HG02852 (cell line): ENCODE results near the gene G6PC3.
A peak's percentile ranks its signal among the peaks of the same experiment; 100 is the strongest.

Source experiments
- ATAC-seq: cut with Tn5 transposase; IDR thresholded peaks from one replicate; pipeline ENCODE4 v1.9.1; 2021; ENCODE audit warnings: mild to moderate bottlenecking, moderate library complexity; ENCODE audit not compliant: unreplicated experiment

The G6PC3 gene

GRCh38 chr17:44121997-44122815 lies 51.7 kb downstream of the G6PC3 start:
- no peak for ATAC-seq

GRCh38 chr17:44122816-44123355 lies 52.4 kb downstream of the G6PC3 start:
- ATAC-seq = peak; percentile 11

DNA sequence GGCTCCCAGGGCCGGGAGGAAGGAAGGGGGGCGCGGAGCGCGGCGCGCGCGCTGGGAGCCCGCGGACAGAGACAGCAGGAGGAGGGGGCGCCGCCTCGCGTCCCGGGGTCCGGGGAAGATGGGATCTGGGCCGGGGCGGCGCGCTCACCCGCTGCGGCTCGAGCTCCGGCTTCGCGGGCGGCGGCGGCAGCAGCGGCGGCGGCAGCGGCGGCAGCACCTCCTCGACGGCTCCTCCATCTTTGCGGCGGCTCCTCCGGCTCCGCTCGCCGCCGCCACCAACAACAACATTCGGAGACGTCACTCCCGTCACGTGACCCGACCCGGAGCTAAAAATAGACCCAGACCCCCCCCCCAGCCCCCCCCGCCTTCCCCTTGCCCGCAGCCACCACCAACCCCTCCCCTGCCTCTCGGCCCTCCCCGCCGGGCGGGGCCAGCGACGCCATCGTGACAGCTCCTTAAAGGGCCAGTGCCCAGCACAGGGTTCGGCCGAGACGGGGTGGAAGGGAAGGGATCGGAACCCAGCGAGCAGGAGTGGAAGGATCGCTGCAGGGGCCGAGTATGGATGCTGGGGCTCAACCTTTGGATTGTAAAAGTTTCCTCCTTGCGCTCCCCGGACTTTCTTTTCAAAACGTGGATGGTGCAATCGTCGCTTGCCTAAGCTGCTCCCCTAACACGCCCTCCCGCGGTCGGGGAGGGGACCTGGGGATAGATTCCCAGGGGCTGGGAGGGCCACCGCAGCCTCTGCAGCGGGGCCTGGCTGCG lies 53.0 kb downstream of the G6PC3 start, which contains the start of gene HDAC5:
HDAC5 (minus strand) TSS at position 286 of the 762 bp plus-strand sequence. CDS start 6,126 bp downstream, outside the sequence.
- peak; percentile 85 for ATAC-seq

DNA sequence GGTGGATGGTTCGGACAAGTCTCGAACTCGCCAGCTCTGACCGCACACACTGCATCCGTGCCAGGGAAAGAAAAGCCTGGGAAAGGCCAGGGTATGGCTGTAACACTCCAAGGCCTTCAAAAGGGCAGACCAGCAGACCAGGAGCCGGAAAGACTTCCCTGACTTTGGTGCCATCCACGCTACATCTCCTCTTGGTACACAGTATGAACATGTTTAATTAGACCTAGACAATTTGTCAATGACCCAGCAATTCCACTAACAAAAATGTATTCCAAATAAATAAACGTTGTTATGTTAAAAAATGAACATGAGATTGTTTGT lies 53.5 kb downstream of the G6PC3 start:
- ATAC-seq = no peak
